ENCODE data around the gene WBP11.

DNA sequence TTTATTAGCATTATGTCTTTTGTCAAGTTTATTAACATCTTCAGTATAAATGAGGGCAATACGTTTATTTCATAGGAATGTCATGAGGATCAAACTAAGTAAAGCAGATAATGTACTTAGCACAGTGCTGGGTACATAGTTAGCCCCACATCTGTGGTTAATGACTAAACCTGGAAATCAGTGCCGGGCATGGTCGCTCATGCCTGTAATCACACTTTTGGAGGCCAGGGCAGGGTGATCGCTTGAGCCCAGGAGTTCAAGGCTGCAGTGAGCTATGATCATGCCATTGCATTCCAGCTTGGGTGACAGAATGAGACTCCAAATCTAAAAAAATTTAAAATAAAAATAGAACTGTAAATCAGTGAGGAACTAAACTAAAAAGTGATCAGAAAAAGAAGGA is 62.1 kb downstream of the WBP11 start:
- no peak for TF ChIP-seq CTCF (IDR thresholded peaks at IDR 0.05; ENCODE audit: low read depth, low read length, missing input control)
- TF ChIP-seq RAD21 (IDR thresholded peaks at IDR 0.05): no peak
- no peak for TF ChIP-seq FOXA2 (IDR thresholded peaks at IDR 0.05)
- peak; percentile 40 for TF ChIP-seq YY1 (IDR thresholded peaks at IDR 0.05)
- no peak for TF ChIP-seq GABPA (IDR thresholded peaks at IDR 0.05 in 1 of 2, conservative IDR thresholded peaks at IDR 0.05 in 1 of 2)
- TF ChIP-seq SP1 (IDR thresholded peaks at IDR 0.05): no peak
- TF ChIP-seq REST (IDR thresholded peaks at IDR 0.05): no peak
- TF ChIP-seq MAX (IDR thresholded peaks at IDR 0.05): no peak
- TF ChIP-seq JUND (IDR thresholded peaks at IDR 0.05): no peak
- no peak for TF ChIP-seq EGR1 (IDR thresholded peaks at IDR 0.05; ENCODE audit: low read depth in 2 of 2)
